ENCODE data around the gene EFNA5.
A peak's percentile ranks its signal among the peaks of the same experiment; 100 is the strongest.
"Not testable (repeated sequence)": the region's sequence is repeated elsewhere in the genome, so short reads cannot be mapped to it uniquely, and the experiment has no call there.

Gene EFNA5

DNA sequence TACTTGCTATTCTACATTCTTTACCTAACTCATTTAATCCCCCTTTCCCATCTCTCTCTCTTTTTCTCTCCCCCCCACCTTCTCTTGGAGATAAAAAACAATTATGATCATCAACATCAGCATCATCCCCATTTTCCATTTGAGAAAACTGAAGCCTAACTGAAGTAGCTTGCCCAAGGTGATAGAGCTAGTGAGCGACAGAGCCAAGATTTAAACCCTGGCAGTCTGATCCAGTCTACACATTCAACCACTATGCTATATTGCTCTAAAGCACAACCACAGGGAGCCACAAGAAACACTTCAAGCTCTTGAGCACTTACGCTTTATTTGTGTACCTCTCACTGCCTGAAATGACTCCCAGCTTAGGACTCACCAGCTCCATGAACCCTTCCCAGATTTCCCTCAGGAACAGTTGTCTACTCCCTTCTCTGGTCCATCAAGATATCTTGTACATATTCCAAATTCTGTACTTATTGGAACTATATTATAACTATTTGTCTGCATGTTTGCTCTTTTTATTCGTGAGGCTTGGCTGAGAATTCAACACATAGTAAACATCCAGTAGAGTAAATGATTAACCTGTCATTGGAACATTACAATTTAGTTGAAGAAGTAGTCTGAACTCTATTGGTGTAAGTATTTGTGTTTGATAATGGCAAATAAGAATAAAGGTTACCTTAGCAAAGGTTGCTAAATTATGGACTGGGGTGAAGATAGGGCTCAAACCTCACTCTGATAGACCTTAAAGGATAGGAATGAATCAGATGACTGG lies 164.8 kb downstream of the EFNA5 start:
- intact Hi-C loops (cut with DNase I), result no loop called here
- DNase-seq, result no peak

DNA sequence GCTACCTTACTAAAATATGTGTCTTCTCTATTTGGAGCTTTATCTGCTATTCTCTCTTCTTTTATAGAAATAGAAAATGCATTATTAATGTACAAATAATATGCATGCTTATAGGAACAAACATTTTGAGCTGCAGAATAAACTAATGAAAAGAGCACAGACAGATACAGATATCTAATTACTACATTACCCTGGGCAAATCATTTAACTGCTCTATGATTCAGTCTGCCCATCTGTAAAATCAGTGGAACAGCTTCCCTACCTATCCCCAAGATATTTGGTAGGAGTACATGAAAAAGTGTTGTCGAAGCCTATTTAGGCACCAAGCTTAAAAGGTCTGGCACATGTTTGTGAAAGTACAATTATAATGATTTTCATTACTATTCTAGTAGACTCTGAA lies 166.3 kb downstream of the EFNA5 start:
- no peak for DNase-seq
- intact Hi-C loops (cut with DNase I), result no loop called here

DNA sequence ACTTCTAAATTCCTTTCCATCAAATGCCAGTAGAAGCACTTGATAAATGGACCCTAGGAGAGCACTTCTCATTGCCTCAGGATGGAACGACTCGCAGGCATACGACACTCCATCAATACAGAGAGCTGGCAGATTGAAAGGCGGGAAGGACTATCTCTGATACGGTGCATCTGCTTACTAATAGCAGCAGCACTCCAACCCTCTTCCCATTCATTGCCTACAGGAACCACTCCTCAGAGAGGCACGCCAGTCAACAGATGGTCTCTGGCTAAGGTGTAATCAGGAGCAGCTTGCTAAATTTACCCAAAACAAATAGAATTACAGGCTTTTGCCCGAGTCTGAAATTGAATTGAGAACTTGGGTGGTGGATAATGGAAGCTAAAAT lies 168.1 kb downstream of the EFNA5 start:
- intact Hi-C loops (cut with DNase I), result no loop called here
- no peak for DNase-seq

DNA sequence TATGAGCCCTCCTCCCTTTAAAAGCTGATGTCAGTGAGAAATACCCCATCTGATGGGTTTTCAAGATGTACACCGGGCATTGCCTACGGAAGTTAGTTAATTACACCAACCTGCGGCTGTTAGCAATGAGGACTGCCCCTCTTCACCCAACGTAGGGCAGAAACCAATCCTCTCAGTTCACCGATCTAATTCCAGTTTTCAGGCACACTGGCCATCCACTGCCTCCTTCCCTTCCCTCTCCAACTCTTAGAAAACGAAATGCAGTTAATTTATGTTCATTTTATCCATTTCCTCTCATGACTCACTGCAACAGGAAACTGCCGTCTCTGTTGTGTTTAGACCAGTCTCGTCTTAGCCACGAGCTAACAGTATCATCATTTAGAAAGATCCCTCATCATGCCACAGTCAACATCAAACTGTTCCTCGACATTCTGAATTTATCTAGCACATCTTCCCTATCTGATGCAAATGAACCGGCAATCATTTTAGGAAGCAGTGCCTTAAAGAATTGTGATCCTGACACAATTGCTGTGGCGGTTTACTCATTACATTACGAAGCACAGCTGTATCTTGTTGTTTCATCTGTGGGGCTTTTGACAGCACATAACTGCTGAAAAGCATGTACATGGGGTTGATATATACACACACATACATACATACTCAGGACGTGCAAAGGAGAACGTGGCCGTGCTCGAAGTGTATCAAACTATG lies 168.6 kb downstream of the EFNA5 start:
- no peak for DNase-seq
- intact Hi-C loops (cut with DNase I), result no loop called here

DNA sequence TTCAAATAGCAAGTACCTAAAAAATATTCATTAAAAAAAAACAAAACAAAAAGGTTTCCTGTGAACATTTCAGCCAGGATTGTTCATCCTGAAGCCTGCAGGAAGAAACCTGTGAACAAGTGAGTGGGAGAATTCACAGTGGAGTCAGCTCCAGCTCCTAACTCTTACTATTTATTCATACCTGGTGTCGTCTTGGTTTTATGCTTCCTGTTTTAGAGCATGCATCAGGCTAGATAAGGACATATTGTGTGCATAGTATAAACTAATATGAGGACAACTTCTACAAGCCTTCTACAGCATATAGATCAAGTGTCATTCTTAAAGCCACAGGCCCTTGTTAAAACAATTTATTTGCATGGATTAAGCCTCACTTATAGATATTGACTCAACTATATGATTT lies 169.9 kb downstream of the EFNA5 start:
- intact Hi-C loops (cut with DNase I), result no loop called here
- no peak for DNase-seq

DNA sequence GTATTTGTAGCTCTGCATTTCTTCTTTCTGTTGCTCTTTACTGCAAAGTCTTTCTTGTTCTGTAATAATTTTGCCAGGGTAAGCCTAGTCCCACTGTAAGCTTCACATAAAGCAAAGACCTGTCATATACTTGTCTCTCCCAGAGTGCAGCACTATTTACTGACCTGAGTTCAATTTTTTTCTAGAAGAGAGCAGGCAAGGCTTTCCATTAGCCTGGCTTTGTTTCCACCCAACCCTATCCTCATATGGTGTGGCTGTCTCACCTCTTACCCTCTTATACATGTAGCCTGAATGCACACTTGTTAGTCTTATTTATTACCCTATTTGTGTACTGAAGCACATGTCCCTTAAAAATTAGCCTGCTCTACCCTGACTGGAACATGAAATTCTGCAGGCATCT lies 170.4 kb downstream of the EFNA5 start:
- intact Hi-C loops (cut with DNase I), result no loop called here
- no peak for DNase-seq

DNA sequence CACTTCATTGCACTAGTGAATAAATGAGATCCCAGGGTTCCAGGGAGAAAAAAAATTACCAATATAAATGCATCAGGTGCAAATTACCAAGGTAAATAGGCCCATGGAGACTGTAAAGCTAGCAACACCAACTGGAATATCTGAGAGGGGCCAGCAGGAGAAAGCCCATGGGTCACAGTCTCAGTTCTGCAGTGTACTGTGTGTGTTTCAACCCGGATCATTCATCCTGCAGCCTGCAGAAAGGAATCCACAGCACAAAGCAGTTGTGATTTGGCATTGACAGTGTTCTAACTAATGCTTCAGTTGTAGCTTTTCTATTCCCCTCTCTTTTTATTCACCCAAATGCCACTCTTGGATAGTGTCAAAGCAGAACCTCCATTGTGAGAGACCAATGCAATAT lies 171.0 kb downstream of the EFNA5 start:
- intact Hi-C loops (cut with DNase I), result no loop called here
- no peak for DNase-seq

DNA sequence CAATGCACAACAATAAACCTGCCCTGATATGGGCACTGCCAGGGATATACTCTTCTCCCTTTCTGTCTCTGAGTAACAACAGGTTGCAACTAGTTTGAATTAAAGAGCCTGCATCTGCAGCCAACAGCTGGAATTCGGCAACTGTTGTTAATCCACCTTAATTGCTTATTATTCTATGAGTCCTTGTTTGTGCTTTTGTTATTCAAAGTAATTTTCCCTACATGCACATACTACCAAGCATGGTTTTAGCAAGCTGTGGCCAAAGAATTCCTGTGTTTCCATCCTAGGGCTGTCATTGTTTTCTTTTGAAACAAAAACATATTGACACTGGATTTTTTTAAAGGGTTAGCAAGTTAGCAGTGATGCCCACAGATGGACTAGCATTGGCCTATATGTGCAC lies 171.5 kb downstream of the EFNA5 start:
- intact Hi-C loops (cut with DNase I), result no loop called here

DNA sequence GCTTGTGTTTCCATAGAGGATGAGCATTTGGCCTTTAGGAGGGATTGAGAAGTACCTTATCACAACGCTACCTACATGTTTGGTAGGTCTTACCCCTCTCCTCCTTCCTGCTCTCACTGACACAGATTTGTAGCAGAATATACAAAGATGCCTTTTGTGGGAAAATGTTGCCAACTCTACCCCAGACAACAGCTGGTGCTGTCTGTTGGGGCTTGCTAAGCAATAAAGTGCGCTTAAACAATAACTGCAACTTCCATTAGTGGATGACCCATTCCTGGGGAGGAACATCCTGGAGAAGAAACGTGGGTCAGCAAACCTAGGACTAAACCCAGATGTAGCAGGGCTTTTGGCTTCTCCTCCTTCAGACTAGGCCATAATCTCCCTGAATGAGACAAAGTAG lies 174.3 kb downstream of the EFNA5 start:
- no peak for DNase-seq
- intact Hi-C loops (cut with DNase I), result no loop called here

More for the DNA sequence above, 171.5 kb downstream of the EFNA5 start:
- no peak for DNase-seq

DNA sequence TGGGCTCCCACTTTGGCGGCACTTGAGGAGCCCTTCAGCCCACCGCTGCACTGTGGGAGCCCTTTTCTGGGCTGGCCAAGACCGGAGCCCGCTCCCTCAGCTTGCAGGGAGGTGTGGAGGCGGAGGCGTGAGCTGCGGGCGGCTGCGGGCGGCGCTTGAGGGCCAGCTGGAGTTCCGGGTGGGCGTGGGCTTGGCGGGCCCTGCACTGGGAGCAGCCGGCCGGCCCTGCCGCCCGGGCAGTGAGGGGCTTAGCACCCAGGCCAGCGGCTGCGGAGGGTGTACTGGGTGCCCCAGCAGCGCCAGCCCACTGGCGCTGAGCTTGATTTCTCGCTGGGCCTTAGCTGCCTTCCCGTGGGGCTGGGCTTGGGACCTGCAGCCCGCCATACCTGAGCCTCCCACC lies 176.6 kb downstream of the EFNA5 start:
- intact Hi-C loops (cut with DNase I), result not testable (repeated sequence)
- peak in 1 of 10 donors; percentile 69 for DNase-seq

DNA sequence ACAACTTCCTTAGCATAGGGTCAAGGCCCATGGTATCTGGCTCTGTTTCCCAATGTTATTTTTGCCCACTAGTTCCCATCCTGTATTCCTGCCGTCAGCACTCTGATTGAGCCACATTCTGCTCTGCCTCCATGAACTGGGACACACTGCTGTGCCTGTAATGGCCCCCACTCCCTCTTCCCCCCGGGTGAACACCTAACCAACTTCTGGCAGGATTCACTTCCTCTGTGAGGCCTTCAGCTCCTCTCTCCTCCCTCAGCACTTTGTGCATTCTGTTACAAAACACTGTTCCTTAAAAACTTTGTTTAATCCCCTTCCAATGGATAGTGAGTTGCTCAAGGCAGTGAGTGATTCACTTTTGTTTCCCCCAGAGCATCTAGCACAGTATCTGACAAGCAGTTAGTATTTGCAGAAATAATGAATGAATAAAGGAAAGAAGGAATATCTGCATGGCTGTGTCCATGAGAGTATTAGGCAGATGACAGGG lies 183.6 kb downstream of the EFNA5 start:
- intact Hi-C loops (cut with DNase I), result no loop called here
- no peak for DNase-seq

DNA sequence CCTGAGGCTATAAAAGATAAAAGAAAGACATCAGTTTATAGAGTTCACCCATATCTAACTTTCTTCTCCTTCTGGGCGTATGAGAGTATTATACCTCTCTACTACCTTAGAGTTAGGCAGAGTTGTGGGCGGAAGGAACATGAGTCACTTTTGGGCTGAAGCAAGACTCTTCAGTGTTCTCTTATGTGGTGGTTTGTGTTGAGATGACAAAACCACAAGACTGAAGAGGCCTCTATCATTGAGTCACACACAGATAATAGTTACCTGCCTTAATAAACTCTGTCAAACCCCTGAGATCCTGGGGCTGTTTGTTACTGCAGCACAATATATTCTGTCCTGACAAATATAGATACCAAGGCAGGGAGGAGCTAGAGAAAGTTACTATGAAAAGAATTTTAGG lies 184.2 kb downstream of the EFNA5 start:
- no peak for DNase-seq
- intact Hi-C loops (cut with DNase I), result no loop called here

DNA sequence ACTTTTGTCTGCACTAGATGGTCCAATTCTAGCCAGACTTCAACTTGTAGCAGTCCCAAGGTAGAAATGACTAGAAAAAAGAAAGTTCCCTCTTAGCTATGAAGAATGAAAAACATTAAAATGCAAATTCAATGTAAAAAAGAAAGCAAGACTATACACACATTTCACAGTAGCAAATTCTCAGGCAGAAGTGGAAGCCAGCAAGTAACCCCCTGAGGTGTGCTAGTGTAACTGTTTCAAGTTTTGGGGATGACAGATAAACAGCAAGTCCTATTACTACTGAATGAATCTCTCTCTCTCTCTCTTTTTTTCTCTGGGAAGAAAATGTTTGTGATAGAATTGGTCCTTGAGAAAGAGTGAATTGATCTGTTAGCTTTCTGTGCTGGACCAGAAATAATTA lies 185.6 kb downstream of the EFNA5 start:
- intact Hi-C loops (cut with DNase I), result no loop called here
- DNase-seq, result no peak

DNA sequence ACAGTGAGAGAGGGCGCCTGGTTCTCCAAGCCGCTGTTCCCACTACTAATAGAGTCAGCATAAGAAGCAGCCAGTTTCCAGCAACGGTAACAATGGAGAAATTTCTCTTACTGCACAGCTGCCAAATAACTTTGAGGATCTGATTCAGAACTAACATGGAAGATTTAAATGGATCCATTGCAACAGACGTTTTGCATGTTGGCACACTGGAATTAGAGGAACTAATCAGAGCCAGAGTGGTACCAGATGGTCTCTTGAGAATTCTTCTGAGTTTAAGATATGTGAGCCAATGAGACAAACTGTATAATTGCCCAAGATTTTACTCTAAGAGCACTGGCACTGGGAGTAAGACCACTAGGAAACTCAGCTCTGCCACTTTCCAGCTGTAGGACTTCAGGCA lies 186.5 kb downstream of the EFNA5 start:
- intact Hi-C loops (cut with DNase I), result no loop called here
- DNase-seq, result no peak

DNA sequence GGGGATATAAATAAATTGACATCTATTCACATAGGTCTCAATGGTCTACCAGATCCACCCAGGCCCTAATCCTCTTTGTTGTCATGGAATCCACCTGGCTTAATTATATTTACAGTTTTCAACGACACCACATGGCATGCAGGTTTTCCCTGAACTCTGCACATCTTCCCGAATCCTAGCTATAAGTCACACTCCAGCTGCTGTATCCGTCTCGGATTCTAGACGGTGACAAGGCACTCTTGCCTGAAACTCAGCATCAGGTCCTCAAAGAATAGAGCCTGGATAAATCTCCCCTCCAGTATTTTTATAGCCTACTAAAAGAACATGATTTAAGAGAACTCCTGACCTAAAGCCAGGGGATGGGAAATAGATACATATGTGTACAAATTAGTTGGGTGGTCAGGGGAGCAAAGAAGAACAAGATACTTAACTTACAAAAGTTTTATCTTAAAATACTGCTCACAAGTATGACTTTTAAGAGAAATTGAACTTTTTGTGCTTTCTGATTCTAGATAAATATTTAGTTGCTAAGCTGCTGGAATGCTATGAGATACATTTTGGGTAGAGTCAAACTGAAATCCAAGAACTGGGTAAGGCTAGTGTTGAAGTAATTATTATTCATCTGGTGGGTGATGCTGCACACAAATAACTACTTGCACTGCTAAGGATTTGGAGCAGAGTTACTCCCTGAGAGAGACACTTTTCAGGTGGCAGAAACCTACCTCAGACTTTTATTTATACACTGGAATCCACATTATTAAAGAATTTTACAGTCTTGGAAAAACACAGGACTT lies 187.3 kb downstream of the EFNA5 start:
- intact Hi-C loops (cut with DNase I), result no loop called here
- DNase-seq, result no peak

DNA sequence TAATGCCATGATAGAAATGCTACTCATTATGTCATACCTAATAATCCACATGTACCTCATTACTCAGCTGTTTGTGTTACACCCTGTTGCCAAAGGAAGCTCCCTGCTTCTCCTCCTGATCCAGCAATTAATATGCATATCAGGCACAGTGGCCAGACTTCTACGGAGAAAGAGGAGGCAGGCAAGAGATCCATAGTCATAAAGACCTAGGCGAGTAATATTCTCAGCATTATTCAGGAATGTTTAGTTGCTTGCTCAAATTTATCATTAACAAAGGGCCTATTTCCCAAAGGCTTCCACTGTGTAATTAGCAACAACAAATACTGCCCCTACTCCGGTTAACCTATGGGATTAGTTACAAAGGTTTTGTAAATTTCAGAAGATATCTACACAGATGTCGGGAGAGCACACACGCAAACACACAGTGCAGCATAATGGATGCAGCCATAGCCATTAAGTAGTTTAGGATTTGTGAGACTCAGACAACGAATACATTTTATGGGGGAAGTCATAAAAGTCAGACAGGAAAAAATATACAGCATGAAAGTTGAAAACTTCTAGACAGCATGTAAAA lies 192.6 kb downstream of the EFNA5 start:
- intact Hi-C loops (cut with DNase I), result no loop called here
- DNase-seq, result no peak

DNA sequence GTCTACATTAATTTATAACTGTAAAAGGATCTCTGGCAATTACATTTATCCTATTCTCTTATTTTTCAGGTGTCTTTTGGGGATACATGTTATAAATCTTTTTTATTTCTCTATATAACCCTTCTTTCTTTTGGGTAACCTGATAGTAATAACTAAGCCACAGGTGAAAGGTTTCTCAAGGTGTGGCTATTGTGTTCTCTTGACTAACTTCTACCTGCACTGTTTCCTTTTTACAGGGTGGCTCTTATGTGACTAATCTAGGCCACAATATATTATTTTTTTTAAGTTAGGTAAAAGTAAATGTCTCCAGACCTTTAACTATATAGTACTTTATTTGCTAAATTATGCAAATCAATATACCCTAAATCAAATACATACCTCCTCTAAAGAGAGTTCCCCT lies 193.2 kb downstream of the EFNA5 start:
- intact Hi-C loops (cut with DNase I), result no loop called here
- no peak for DNase-seq

DNA sequence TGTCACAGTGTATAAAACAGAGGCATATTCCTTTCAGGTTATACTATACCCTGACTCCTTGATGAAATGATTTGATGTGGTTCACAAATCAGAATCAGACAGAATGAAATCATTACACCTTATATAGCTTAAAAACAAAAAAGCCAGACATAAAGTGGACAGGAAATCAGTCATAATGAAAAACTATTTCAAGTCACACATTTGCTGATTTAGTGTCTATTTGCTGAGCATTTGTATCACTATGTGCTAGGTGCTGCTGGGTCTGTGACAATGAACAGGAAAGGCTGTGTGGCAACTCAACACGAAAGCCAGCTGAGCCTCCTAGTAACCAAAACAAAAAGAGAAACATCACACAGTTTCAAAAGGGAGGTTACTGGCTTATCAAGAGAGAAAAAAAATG lies 194.0 kb downstream of the EFNA5 start:
- DNase-seq, result no peak
- intact Hi-C loops (cut with DNase I), result no loop called here

DNA sequence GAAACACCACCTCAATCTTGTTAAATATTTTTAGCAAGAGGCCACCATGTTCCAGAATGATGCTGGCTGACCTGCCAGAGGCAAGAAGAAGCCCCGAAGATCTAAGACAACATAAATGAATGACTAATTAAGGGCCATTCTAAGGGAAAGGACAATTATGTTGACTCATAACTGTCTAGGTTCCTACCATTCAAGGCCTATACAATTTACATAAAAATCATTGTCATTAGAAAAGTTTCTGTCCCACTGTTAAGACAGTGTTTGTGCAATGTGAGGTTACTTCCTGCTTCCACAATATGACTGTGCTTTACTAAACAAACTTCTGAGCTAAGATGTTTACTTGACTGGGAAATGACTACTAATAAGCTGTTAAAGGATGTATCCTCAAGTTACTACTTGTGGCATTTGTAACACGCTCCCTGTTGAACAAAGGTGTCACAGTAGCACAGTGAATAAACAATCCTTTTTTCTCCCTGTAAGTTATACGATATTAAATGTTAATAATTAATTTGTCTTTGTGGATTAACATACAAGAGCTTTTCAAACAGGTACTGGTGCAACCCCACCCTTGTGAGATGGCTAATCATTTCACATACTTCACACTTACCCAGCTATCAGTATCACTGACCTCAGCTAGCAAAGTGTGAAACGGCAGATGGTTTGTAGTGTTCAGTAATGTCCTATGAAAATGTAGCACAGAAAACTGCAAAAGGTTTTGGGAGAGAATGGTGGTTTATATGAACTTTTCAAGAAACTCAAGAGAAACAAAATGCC lies 195.8 kb downstream of the EFNA5 start:
- no peak for DNase-seq
- intact Hi-C loops (cut with DNase I), result no loop called here

DNA sequence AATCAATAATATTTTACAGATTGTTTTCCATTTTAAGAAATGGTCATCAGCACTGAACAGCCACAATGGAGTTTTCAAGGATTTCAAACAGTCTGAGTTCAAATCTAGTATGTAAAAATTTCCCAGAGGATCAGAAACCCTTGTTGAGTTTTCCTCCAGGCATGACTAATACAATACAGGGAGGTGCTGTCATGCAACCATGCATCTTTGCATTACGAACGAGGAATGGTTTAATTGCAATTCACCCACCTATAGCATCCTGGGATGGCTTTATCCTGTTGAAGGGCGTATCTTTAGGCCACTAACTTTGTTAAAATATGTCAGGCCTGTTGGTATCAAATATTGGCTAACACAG lies 196.4 kb downstream of the EFNA5 start:
- intact Hi-C loops (cut with DNase I), result no loop called here
- DNase-seq, result no peak
